HCT116 (cell line): ENCODE measurements around the gene TMEM35B. TPM values are rescaled to one million over a fixed set of nuclear protein-coding genes. Genes with fewer than 3 reads are reported as not detected.

Experiments used
- ATAC-seq: fragments of 200-7000 bp; cut with Tn5 transposase; 2 replicates; pipeline ENCODE4 v1.9.1; 2020; ENCODE audit warnings: mild to moderate bottlenecking, moderate library complexity
- BruUV-seq: library from RNA; stranded (reverse); fragments of 400-500 nt; replicated peaks from 2 replicates; lab custom pipeline; 2021; lab: Mats Ljungman, UMichigan
- CTCF ChIA-PET: fragments of 300-600 bp; sonication (Branson Sonifier 250); formaldehyde crosslinking; loops from one replicate; lab custom pipeline; 2021; ENCODE audit warnings: antibody characterized with exemption; lab: Charles Lee
- POLR2A ChIA-PET: fragments of 300-600, 350-600 bp; sonication (Branson Sonifier 250); formaldehyde crosslinking; loops from one replicate; lab custom pipeline; 2021; ENCODE audit warnings: antibody characterized with exemption; lab: Charles Lee
- RAD21 ChIA-PET, 2 experiments: fragments of 300-600 bp; sonication (Branson Sonifier 250); formaldehyde crosslinking; loops; one replicate each; lab custom pipeline; 2023; ENCODE audit warnings: low total read pairs in 2 of 2; ENCODE audit not compliant: uncharacterized antibody in 2 of 2, unreplicated experiment in 2 of 2, low non-redundant PET in 1 of 2; lab: Charles Lee
- DNase-seq: peaks from one replicate; pipeline ENCODE4 v3.0.0-alpha.2; 2010; ENCODE audit warnings: low read depth, low spot score
- H2AFZ ChIP-seq: fragments of 200-600 bp; shearing (Covaris generic), sonication (generic); 2 replicates; pipeline ENCODE4 v1.6.1; 2017; ENCODE audit warnings: low read depth, mixed run types, mixed read lengths, antibody characterized with exemption, low read length; ENCODE audit not compliant: poor library complexity, severe bottlenecking
- H3K27ac ChIP-seq: 2 replicates; pipeline ENCODE4 v1.5.1; 2012; ENCODE audit warnings: low read depth, low read length
- H3K27me3 ChIP-seq: fragments of 200-600 bp; sonication (generic); 2 replicates; pipeline ENCODE4 v1.6.1; 2016; ENCODE audit warnings: mixed run types, low read length, mixed read lengths; ENCODE audit not compliant: insufficient read depth
- H3K36me3 ChIP-seq, 2 experiments: fragments of 200-500 bp in 1 of 2; fragments of 200-600 bp in 1 of 2; sonication (Bioruptor generic) in 1 of 2; sonication (generic) in 1 of 2; 2 replicates each; pipeline versions ENCODE4 v1.5.1 to v1.6.1; 2014 to 2016; ENCODE audit warnings: low read length in 2 of 2, inconsistent platforms in 1 of 2, mixed read lengths in 1 of 2, mixed run types in 1 of 2; ENCODE audit not compliant: insufficient read depth in 2 of 2, control insufficient read depth in 1 of 2
- H3K4me1 ChIP-seq, 2 experiments: fragments of 200-600 bp in 1 of 2; sonication (generic) in 1 of 2; 2 replicates each; pipeline versions ENCODE4 v1.5.1 to v1.6.1; 2012 to 2017; ENCODE audit warnings: low read length in 2 of 2, inconsistent platforms in 1 of 2, mild to moderate bottlenecking in 1 of 2, mixed read lengths in 1 of 2, mixed run types in 1 of 2, moderate library complexity in 1 of 2; ENCODE audit not compliant: insufficient read depth in 2 of 2, control insufficient read depth in 1 of 2
- H3K4me2 ChIP-seq: fragments of 200-600 bp; sonication (generic); 2 replicates; pipeline ENCODE4 v1.6.1; 2017; ENCODE audit warnings: mixed run types, low read length, mixed read lengths
- H3K4me3 ChIP-seq, 2 experiments: fragments of 200-600 bp in 1 of 2; sonication (generic) in 1 of 2; replicated peaks in 1 of 2; 2 replicates each; pipeline ENCODE4 v1.5.1; 2011 to 2016; ENCODE audit warnings: low read length in 2 of 2, control low read depth in 1 of 2, low read depth in 1 of 2, mild to moderate bottlenecking in 1 of 2, mixed read lengths in 1 of 2, mixed run types in 1 of 2
- H3K79me2 ChIP-seq: fragments of 200-600 bp; sonication (generic); 2 replicates; pipeline ENCODE4 v1.6.1; 2017; ENCODE audit warnings: mild to moderate bottlenecking, mixed run types, low read length, moderate library complexity, mixed read lengths; ENCODE audit not compliant: insufficient read depth
- H3K9ac ChIP-seq: fragments of 200-600 bp; sonication (generic); 2 replicates; pipeline ENCODE4 v1.6.1; 2016; ENCODE audit warnings: low read length, mixed read lengths
- H3K9me2 ChIP-seq: fragments of 200-600 bp; sonication (generic), shearing (Covaris generic); 2 replicates; pipeline ENCODE4 v1.6.1; 2017; ENCODE audit warnings: mixed run types, mild to moderate bottlenecking, moderate library complexity; ENCODE audit not compliant: insufficient read depth
- H3K9me3 ChIP-seq, 2 experiments: fragments of 200-500 bp in 1 of 2; fragments of 200-600 bp in 1 of 2; sonication (Bioruptor generic) in 1 of 2; sonication (generic) in 1 of 2; 2 replicates each; pipeline ENCODE4 v1.6.1; 2014 to 2017; ENCODE audit warnings: low read length in 2 of 2, mixed read lengths in 2 of 2, inconsistent platforms in 1 of 2, low read depth in 1 of 2, mild to moderate bottlenecking in 1 of 2, mixed run types in 1 of 2, moderate library complexity in 1 of 2; ENCODE audit not compliant: control insufficient read depth in 1 of 2, insufficient read depth in 1 of 2
- H4K20me1 ChIP-seq: fragments of 200-600 bp; sonication (generic), shearing (Covaris generic); 2 replicates; pipeline ENCODE4 v1.6.1; 2017; ENCODE audit warnings: mixed run types, mild to moderate bottlenecking, moderate library complexity; ENCODE audit not compliant: insufficient read depth
- CEBPB ChIP-seq: IDR thresholded peaks from 2 replicates; pipeline ENCODE4 v1.6.1; 2012; ENCODE audit warnings: low read depth
- ELF1 ChIP-seq: IDR thresholded peaks from 2 replicates; pipeline ENCODE4 v1.6.1; 2012; ENCODE audit warnings: low read depth, borderline replicate concordance
- EZH2phosphoT487 ChIP-seq: fragments of 200-600 bp; IDR thresholded peaks from 2 replicates; pipeline ENCODE4 v1.6.1; 2018; ENCODE audit warnings: antibody characterized with exemption, borderline replicate concordance
- FOSL1 ChIP-seq: IDR thresholded peaks from 2 replicates; pipeline ENCODE4 v1.6.1; 2012; ENCODE audit warnings: low read depth
- JUND ChIP-seq: IDR thresholded peaks from 2 replicates; pipeline ENCODE4 v1.6.1; 2012
- POLR2A ChIP-seq: IDR thresholded peaks from 2 replicates; pipeline ENCODE4 v1.7.0; 2011; ENCODE audit warnings: borderline replicate concordance; ENCODE audit not compliant: insufficient read depth, insufficient read length; ENCODE audit errors: extremely low read depth
- POLR2AphosphoS5 ChIP-seq: IDR thresholded peaks from 2 replicates; pipeline ENCODE4 v1.6.1; 2011; ENCODE audit warnings: mild to moderate bottlenecking, low read depth, low read length, moderate library complexity
- RAD21 ChIP-seq: IDR thresholded peaks from 2 replicates; pipeline ENCODE4 v1.6.1; 2012; ENCODE audit warnings: low read depth, mild to moderate bottlenecking
- SIN3A ChIP-seq: IDR thresholded peaks from 2 replicates; pipeline ENCODE4 v1.6.1; 2012; ENCODE audit warnings: low read depth
- SP1 ChIP-seq: IDR thresholded peaks from 2 replicates; pipeline ENCODE4 v1.6.1; 2012; ENCODE audit warnings: low read depth
- SRF ChIP-seq: IDR thresholded peaks from 2 replicates; pipeline ENCODE4 v1.6.1; 2012; ENCODE audit warnings: low read depth
- TCF7L2 ChIP-seq: IDR thresholded peaks from 2 replicates; pipeline ENCODE4 v1.7.0; 2011; ENCODE audit warnings: borderline replicate concordance, inconsistent platforms; ENCODE audit not compliant: insufficient read depth, insufficient read length; ENCODE audit errors: extremely low read depth
- ZFX ChIP-seq: fragments of 450-650 bp; IDR thresholded peaks from 2 replicates; pipeline ENCODE4 v1.6.1; 2017
- ZNF274 ChIP-seq: fragments of 200-500 bp; sonication (Bioruptor generic); IDR thresholded peaks from 2 replicates; pipeline ENCODE4 v1.6.1; 2014; ENCODE audit warnings: mild to moderate bottlenecking, low read depth, low read length, inconsistent platforms
- intact Hi-C: fragments of 100-400 bp; cut with micrococcal nuclease; formaldehyde crosslinking; loops from 2 replicates; pipeline ENCODE4 v1.10.0; 2022
- total RNA-seq: library from RNA; stranded (reverse); gene quantifications from one replicate; pipeline ENCODE4 v1.2.1, GENCODE V29; 2021; ENCODE audit not compliant: unreplicated experiment
- TF ChIP-seq, protein P1 (sequence below), 3 experiments: fragments of 200-600 bp in 1 of 3; sonication (generic) in 1 of 3; IDR thresholded peaks in 2 of 3; conservative IDR thresholded peaks in 1 of 3; 2 replicates each; pipeline ENCODE4 v1.5.1; 2012 to 2017; ENCODE audit warnings: low read depth in 2 of 3, low read length in 2 of 3, antibody characterized with exemption in 1 of 3, borderline replicate concordance in 1 of 3, control low read depth in 1 of 3, mild to moderate bottlenecking in 1 of 3, mixed read lengths in 1 of 3, mixed run types in 1 of 3, moderate library complexity in 1 of 3; ENCODE audit not compliant: insufficient read depth in 1 of 3
- TF ChIP-seq, protein P2 (sequence below): IDR thresholded peaks from 2 replicates; pipeline ENCODE4 v1.6.1; 2011; ENCODE audit warnings: mild to moderate bottlenecking, low read length, moderate library complexity; ENCODE audit not compliant: insufficient replicate concordance; ENCODE audit errors: extremely low read depth
- TF ChIP-seq, protein P3 (sequence below): IDR thresholded peaks from 2 replicates; pipeline ENCODE4 v1.6.1; 2012
- TF ChIP-seq, protein P4 (sequence below): IDR thresholded peaks from 2 replicates; pipeline ENCODE4 v1.6.1; 2012; ENCODE audit warnings: low read depth

The TMEM35B gene
- total RNA-seq, 1 experiment from 2014 or later, result 14.6 TPM

DNA sequence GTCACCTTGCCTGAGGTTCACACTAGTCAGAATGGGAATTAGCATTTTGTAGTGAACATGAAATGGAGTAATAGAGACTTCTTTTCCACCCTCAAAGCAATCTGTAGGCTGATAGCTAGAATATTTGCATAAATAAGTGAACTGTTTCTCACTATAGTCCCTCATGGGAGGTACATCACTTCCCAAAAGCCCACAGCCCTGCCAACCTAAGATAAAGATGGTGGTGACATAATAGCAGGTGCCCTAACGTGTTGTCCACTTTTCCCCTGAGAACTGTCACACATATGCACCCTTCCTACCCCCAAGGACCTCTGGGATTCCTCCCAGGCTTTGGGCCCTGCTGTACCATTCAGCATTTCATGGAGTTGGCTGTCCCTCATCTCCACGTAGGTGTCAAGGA is 4.4 kb downstream of the TMEM35B start:
- POLR2A ChIA-PET, result no interaction called here
- intact Hi-C loops, result no loop called here
- CTCF ChIA-PET, result no interaction called here

More for the DNA sequence above, 4.4 kb downstream of the TMEM35B start:
- no peak overlapping the region for H3K4me2 ChIP-seq
- no peak overlapping the region for H3K27ac ChIP-seq
- no peaks in the 10 kb centered on the region for H4K20me1 ChIP-seq
- H3K9me3 ChIP-seq, result no peaks in the 10 kb centered on the region
- no peak for DNase-seq
- RAD21 ChIA-PET, result no interaction called here
- H3K27me3 ChIP-seq, result no peaks in the 10 kb centered on the region
- peaks cover 3 to 10% of the 10 kb centered on the region in 2 experiments; a peak in 3 of 4 replicates for H3K4me1 ChIP-seq
- no peak for ATAC-seq
- H3K4me3 ChIP-seq, result no peak overlapping the region
- no peak overlapping the region for H3K9ac ChIP-seq
- no TSS peak for BruUV-seq
- no peaks in the 10 kb centered on the region for H3K36me3 ChIP-seq
- no peaks in the 10 kb centered on the region; the same call in 1 of the 2 replicates for H3K79me2 ChIP-seq
- no peaks in the 10 kb centered on the region for H3K9me2 ChIP-seq
- TF ChIP-seq, protein P1, sequence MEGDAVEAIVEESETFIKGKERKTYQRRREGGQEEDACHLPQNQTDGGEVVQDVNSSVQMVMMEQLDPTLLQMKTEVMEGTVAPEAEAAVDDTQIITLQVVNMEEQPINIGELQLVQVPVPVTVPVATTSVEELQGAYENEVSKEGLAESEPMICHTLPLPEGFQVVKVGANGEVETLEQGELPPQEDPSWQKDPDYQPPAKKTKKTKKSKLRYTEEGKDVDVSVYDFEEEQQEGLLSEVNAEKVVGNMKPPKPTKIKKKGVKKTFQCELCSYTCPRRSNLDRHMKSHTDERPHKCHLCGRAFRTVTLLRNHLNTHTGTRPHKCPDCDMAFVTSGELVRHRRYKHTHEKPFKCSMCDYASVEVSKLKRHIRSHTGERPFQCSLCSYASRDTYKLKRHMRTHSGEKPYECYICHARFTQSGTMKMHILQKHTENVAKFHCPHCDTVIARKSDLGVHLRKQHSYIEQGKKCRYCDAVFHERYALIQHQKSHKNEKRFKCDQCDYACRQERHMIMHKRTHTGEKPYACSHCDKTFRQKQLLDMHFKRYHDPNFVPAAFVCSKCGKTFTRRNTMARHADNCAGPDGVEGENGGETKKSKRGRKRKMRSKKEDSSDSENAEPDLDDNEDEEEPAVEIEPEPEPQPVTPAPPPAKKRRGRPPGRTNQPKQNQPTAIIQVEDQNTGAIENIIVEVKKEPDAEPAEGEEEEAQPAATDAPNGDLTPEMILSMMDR (IDR thresholded peaks at IDR 0.05 in 2 of 3, conservative IDR thresholded peaks at IDR 0.05 in 1 of 3; ENCODE audit: borderline replicate concordance in 1 of 3, insufficient read depth in 1 of 3, low read depth in 2 of 3, low read length in 2 of 3), result no peak
- TF ChIP-seq SRF (no peak), ZFX (no peak), ZNF274 (no peak), ELF1 (no peak), TCF7L2 (no peak), EZH2phosphoT487 (no peak), JUND (no peak), RAD21 (no peak), SP1 (no peak), FOSL1 (no peak), SIN3A (no peak), POLR2AphosphoS5 (no peak), CEBPB (no peak), POLR2A (no peak)
- TF ChIP-seq, protein P2, sequence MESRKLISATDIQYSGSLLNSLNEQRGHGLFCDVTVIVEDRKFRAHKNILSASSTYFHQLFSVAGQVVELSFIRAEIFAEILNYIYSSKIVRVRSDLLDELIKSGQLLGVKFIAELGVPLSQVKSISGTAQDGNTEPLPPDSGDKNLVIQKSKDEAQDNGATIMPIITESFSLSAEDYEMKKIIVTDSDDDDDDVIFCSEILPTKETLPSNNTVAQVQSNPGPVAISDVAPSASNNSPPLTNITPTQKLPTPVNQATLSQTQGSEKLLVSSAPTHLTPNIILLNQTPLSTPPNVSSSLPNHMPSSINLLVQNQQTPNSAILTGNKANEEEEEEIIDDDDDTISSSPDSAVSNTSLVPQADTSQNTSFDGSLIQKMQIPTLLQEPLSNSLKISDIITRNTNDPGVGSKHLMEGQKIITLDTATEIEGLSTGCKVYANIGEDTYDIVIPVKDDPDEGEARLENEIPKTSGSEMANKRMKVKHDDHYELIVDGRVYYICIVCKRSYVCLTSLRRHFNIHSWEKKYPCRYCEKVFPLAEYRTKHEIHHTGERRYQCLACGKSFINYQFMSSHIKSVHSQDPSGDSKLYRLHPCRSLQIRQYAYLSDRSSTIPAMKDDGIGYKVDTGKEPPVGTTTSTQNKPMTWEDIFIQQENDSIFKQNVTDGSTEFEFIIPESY, result no peak
- TF ChIP-seq, protein P3, sequence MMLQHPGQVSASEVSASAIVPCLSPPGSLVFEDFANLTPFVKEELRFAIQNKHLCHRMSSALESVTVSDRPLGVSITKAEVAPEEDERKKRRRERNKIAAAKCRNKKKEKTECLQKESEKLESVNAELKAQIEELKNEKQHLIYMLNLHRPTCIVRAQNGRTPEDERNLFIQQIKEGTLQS, result no peak
- TF ChIP-seq, protein P4, sequence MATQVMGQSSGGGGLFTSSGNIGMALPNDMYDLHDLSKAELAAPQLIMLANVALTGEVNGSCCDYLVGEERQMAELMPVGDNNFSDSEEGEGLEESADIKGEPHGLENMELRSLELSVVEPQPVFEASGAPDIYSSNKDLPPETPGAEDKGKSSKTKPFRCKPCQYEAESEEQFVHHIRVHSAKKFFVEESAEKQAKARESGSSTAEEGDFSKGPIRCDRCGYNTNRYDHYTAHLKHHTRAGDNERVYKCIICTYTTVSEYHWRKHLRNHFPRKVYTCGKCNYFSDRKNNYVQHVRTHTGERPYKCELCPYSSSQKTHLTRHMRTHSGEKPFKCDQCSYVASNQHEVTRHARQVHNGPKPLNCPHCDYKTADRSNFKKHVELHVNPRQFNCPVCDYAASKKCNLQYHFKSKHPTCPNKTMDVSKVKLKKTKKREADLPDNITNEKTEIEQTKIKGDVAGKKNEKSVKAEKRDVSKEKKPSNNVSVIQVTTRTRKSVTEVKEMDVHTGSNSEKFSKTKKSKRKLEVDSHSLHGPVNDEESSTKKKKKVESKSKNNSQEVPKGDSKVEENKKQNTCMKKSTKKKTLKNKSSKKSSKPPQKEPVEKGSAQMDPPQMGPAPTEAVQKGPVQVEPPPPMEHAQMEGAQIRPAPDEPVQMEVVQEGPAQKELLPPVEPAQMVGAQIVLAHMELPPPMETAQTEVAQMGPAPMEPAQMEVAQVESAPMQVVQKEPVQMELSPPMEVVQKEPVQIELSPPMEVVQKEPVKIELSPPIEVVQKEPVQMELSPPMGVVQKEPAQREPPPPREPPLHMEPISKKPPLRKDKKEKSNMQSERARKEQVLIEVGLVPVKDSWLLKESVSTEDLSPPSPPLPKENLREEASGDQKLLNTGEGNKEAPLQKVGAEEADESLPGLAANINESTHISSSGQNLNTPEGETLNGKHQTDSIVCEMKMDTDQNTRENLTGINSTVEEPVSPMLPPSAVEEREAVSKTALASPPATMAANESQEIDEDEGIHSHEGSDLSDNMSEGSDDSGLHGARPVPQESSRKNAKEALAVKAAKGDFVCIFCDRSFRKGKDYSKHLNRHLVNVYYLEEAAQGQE, result no peak
- H2AFZ ChIP-seq, result no peak overlapping the region
